Putamen (tissue), 1 donor: Measurements from ENCODE around the gene ANO2.

Experiments used
- DNase-seq: peaks from one replicate; pipeline ENCODE4 v3.0.0-alpha.2; 2016; ENCODE audit warnings: low spot score

Gene ANO2

DNA sequence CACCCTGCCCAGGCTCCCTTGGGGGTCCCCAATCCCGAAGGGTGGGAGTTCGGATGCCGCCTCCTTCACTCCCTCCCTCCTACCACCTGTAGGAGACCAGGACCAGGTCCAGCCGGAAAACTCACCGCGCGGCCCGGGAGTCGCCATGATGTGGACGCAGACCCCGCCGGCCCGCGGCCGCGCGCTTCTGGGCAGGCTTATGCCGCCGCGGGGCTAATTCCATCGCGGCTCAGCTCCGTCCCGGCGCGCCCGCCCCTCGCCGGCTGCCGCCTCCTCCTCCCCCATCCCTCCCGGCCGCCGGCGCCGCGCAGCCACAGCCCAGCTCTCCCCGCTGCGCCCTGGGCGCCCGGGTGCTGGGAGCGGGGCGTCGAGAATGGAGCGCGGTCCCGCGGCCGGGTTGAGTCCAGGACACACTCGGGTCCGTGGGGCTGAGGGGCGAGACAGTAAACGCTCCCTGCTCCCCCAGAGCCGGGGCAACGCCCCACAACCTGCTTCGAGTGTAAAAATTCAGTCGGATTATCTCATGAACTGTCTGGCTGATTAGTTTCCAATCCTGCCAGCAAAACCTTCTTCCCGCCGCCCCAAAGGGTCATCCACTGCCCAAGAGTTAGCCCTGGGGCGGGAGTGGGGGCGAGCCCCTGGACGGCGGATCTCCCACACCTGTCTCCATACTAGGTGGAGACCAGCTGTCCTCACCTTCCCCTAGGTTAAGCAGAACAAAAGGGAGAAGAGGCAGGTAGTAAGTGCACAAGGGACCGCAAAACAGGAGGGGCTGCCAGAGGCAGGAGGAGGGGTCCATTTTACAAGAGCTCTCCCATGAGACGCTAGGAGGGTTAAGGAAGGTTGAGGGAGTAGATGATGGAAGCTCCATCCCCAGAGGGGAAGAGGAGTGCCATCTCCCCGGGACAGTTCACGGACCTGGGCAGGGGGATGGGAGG lies at the start of gene ANO2:
Gene ANO2, minus strand, starts transcription at position 189 of the 938 bp plus-strand sequence. Its CDS starts 42 bp downstream, at position 147.
- DNase-seq = no peak

DNA sequence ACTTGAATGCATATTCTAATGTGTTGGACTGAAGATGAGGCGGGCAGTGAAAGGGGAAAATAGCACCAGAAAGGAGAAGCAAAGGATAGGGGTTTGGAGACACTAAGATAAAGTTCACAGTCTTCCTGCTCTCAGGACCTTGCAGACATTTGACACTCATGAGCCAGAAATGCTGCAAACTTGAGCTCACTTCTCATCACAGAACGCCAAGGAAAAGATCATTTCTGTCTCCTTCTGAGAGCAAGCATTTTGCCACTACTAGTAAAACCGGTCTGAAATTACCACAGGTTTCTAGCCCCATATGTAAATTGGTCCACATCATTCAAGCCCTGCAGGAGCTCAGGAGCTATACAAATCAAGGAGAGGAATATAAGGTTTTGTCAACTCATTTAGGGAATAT lies 44.6 kb upstream of the ANO2 start:
- no peak for DNase-seq

DNA sequence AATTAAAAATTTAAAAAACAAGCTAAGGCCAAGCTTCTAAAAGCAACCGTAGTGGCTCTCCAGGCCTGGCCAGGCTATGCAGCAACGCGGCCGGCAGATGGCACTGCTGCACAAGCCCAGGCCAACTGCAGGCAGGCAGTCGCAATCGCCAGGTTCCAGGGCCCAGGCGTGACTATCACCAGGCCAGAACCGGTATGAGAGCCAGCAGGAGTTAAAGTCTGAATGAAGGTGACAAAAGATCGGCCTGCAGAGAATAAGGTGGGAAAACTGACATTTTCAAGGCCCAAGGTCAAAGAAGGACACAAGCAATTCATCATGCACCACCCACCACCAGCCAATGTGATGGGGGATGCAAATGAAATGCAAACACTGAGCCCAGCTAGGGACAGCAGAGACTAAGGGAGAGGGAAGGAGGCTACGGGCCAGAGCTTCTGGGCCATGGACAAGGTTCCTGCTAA lies 43.6 kb upstream of the ANO2 start:
- peak; percentile 44 for DNase-seq

DNA sequence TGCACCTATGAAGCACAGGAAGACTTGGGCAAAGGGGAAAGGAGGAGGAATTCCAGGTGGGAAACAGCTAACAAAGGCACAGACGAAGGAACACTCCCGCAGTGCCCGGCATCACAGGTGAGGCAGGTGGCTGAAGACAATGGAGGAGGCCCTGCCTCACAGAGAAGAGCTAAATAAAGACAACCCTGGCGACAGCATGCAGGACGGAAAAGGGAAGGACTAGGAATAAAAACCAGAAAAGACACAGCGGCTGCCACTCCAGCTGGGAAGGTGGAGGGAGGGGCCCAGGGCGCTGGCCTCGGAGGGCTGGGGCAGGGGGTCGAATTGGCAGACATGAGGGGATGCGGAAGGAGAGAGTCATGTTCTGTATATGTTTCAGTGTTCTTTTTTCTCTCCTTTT lies 43.0 kb upstream of the ANO2 start:
- no peak for DNase-seq

DNA sequence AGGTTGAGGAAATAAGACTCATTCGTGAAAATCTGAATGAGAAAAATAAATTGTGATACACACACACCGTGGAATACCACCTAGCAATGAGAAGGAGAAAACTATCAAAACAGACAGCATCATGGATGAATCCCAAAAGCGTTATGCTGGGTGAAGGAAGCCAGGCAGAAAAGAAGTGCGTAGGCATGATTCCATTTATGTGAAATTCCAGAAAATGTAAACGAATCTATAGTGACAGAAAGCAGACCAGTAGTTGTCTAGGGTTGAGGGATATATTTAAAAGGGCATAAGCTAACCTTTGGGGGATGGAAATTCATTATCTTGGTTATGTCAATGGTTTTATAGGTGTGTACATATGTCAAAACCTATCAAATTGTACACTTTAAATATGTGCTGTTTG lies 42.5 kb upstream of the ANO2 start:
- DNase-seq = no peak

DNA sequence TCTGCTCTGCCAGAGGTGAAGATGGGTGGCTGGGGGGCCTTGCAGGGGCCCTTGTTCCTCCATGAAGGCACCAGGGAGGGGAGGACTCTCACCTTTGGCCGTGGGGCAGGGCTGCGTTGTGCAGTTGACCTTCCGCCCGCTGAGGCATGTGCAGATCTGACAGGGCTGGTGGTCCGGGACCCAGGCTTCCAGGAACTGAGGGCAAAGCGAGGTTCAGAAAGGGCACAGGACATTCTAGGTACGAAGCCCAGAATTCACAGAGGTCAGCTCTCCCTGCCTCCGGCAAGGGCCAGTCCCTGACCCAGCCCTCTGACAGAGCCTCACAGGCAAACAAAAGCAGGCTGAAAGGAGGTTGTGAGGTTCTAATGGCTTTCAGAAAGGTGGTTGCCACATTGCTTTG lies 40.4 kb upstream of the ANO2 start:
- no peak for DNase-seq

DNA sequence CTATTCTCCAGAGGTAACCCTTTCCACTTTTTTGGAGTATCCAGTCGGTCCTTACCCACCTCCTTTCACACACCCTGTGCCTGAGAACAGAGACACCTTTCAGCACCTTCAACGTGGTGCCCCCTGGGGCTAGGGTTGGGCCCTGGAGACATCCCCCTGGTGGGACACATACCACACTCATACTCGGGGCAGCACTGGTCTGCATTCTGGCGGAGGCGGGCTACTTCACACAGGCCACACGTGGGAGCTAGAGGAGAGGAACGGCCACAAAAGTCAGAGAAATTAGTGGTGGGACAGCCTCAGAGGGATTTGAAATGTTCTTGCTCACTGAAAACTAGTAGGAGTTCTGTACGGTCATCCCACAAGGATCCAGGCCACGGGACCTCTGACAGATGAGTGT lies 39.8 kb upstream of the ANO2 start:
- DNase-seq = no peak

DNA sequence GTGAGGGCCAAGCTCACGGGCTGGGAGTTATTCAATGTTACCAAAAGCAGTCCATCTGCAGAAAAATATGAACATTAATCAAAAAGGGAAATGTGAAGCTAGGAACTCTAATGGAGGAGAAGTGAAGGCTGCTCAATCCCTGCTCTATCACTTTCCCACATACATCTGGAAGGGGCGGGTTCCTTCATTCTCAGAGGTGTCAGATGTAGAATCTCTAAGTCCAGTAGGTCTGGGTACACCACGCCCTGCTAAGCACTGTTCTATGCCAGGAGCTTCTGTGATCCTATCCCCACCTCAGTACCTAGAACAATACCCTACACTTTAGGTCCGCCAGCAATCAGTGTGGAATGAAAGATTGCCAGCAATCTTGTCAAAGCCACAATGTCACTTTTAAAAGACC lies 37.0 kb upstream of the ANO2 start:
- DNase-seq = no peak

DNA sequence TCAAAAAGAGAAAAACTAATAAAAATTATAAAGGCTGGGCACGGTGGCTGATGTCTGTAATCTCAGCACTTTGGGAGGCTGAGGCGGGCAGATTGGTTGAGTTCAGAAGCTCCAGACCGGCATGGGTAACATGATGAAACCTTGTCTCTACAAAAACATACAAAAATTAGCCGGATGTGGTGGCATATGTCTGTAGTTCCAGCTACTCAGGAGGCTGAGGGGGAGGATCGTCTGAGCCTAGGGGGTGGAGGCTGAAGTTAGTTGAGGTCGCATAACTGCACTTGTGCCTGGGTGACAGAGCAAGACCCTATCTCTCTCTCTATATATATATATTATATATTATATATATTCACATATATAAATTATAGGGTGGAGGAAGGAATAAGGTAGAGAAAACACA lies 32.5 kb upstream of the ANO2 start:
- DNase-seq = no peak

DNA sequence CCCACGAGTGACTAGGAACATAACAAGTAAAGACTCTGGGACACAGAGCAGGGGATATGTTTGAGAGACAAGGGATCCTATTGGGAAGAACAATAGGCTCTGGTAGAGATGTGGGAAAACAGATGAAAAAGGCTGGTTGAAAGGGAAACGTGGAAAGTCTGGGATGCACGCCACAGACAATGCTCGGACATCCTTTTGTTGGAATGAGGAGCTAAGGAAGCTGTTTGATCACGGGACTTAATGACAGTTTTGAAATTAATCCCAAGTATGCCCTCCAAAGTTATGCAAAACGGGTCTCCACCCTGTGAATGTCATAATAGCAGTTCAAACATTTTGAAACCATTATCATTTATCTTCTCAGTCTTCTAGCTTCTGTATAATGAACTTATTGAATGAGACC lies 31.7 kb upstream of the ANO2 start:
- DNase-seq = no peak

DNA sequence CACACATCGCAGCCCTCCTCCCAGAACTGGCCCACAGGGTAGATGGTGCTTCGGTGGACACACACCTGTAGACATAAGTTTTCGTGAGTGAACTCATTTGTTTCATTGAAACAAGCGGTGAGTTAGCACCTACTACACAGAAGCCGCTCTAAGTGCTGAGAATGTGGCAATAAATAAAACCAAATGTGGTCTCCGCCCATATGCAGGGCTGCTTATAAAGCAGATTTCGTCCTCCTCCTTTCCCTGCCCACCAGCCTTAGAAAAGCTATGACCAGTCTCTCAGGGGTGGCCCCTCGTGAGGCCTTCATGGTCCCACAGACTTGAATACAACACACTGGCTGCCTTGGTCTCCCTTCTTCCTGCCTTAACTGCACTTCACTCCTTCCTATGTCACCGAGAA lies 31.1 kb upstream of the ANO2 start:
- DNase-seq = no peak

DNA sequence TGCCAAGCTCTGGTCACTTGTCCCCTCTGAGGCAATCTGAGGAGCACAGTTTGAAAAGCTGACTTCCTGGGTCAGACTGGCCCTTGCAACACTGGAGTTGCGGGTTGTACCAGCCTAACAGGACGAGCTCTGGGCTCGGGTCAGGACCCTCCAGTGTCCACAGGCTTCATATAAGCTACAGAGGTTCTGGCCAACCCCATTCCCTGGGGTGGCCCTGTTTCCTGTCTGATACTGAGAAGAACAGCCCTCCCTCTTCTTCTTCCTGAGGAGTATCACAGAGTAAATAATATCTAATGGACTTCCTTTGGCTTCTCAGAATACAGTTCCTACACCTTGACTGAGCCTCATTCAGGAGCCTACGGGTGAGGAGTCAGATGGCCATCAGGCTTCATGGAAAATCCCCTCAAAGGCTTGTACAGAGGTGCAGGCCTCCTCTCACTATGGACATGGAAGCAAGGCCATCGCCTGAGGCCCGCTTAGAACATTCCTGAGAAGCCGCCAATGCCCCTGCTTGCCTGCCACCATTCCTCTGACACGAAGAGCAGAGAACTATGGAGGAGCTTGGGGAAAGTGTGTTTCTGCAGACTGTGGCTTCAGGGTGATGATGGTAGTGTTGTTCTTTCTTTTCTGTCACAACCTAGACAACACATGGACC lies 28.5 kb upstream of the ANO2 start:
- no peak for DNase-seq

DNA sequence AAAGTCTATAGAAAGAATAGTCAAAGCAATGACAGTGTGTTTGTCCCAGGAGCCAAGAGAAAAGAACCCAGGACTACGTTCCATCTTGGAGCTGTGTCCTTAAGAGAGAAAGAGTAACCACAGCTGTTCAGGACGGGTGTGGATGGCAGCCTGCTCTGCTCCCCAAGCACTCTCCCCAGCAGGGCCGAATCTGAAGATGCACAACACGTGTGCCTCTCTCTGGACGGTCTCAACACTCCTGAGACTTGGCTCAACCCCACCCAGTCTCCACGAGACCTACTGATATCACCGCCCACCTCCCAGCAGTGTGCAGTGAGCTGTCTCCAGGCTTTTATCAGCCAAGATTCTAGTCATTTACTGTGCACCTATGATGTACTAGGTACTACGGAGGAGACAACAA lies 27.3 kb upstream of the ANO2 start:
- DNase-seq = no peak

DNA sequence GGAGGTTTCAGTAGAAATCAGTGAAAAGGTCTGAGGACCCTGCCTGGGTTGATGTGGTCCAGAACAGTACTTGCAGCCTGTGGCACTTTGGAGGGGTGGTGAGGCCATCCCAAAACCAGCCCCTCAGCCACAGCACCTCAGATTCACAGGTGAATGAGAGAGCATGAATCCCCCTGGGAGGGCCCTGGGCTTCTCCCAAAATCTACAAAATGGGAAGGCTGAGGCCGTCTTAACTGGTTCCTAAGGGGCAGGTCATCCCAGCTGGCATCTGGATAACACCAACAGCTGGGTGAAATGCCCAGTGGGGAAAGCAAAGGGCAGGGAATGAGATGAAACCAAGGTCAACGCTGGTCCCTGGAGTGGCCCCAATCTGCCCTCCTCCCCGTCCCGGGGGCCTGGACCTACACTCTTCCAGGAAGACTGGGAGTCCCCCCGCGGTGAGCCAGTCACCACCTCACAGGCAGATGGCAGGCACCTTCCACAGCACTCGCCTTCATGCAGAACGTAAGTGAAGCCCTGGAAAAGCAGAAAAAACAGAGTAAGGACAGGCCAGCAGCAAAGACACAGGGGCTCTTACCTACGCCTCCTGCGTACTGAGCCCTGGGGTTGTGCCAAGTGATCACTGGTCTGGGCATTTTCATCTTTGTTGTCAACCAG lies 26.3 kb upstream of the ANO2 start:
- no peak for DNase-seq

DNA sequence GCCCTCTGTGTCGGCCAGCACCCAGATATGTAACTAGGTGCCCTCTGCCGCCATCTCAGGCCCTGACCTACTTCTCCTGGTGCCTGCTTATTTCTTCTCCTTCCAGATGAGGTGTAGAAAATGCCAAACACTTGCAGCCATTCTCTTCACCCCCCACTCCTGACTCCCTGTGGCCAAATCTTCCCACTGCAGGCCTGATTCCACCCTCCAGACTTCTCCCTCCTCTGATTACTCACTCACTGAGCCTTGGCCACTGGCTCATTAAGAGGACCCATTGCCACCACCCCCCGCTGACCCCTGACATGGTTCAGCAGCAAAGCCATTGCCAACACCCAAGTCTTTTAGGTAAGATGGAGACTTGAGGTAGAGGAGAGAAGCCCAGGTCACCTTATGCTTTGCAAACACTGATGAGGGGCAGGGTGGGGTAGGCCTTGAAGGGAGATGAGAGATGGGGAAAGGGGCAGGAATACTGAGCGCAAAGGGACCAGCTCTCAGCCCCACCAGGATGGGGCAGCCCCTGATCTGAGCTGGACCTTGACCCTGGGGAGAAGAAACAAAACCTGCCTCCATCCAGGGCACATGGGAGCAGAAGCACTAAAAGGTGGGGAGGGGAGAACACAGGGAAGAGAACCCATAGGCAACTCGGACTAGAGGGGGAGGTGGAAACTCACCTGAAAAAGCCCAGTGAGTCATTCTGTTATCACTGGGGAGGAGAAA lies 25.1 kb upstream of the ANO2 start:
- no peak for DNase-seq

DNA sequence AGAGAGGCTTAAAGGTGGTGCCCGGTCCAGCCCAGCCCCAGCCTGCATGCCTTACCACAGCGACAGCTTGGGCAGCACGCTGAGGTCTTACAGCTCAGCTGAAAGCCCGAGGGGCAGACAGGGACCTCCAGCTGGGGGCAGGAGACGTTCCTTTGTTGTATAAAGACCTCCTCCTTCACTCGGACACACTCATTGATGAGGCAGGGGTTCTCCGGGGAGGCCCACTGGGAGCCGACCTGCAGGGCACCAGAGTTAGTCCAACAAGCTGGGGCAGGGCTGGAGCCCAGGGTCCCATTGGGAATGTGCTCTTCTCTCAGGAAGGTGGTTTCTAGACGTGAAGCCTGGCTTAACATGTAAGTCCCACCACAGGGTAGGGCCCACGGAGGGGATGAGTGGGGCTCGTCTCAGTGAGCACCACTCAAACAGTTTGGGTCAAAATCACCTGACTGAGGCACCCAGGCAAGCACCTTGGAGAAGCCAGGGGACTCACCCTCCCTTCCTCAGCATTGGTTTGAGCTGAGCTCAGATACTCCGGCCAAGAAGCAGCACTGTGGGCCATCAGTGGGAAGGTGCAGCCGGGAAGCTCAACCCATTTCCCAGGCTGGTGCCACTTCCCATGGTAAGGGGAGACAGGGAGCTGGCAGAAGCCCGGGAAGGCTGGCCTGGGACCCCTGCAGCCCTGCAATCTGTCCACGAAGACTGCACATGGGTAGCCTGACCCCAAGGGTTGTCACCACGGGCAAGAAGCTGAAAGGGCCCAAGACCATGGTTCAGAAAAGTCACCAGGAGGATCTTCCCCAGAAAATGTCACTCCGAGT lies 24.3 kb upstream of the ANO2 start:
- no peak for DNase-seq

DNA sequence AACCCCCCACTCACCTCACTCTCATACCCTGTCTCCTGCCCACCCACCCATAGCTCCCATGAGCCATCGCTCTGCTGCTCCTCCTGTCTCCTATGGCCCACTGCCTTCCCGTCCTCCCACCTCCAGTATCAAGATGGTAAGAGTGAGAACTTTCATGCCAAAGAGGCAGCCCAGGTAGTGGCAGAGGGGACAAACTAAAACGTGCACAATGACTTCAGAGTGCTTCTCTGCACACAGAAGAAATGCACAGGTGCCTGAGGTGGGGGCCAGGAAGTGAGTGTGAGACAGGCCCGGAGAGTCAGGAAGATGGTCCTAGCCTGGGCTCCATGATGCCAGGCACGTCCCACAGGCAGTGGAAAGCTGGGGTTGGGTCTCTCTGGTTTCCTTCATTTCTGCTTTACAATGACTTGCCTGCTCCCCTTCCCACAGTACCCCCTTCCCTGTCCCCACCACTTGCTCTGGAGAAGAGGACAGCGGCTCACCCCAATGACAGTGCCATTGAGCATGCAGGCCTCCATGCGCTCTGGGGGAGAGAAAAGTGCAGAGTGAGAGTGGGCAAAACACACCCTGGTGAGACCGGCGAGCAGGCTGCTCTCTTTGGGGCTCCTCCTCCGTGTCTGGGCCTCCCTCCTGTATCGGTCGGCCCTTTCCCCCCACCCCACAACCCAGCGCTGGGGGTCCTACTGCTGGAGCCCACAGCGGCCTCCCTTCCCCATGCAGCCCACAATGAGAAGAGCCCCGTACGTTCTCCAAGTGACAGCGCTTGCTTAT lies 22.8 kb upstream of the ANO2 start:
- DNase-seq = no peak

DNA sequence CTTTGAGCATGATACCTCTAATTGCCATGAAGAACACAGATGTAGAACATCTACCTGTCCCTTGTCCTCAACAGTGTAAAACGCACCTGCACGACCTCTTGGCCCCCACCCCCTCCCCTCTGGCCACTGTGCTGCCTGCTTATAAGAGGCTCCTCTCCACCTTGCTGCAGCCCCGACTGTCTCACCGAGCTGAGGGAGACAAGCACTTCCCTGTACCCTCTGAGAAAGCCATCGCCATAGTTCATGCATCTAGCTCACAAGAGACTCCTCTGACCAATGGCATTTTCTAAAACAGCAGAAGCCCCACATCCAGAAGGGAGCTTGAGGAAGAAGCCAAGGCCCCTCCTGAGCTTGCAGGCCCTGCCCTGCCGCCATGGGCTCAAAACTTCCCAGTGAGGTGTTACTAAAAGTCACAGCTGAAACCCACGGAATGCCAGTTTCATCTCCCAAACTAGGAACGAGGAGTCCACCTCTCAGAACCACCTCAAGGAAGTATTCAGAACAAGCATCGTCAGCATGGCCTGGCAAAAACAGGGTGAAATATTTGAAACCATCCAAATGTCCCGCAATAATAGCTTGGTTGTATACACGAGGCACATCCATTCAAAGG lies 21.5 kb upstream of the ANO2 start:
- DNase-seq = no peak

DNA sequence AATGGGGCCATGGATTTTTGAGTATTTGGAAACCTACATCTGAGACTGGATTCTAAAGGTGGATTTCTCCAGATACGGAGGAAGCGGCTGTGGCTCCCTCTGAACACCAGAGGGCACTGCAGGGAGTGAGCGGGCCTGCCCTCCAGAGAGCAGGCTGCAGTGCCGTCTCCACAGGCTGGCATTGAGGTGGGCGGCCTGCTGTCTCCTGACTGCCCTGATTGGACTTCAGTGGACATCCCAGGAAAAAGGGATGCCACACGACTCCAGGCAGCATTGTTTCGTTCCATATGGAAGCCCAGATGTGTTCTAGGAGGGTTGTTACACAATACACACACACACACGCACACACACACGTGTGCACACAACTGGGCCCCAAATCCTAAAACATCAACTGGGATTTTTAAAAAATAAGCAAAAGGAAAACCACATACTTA lies 20.9 kb upstream of the ANO2 start:
- no peak for DNase-seq
